Tibial nerve (tissue), 4 donors: ENCODE results near the gene S100A10.

Experiments
- EP300 ChIP-seq, 2 donors: sonication (generic); formaldehyde crosslinking; IDR thresholded peaks; one replicate each; pipeline ENCODE4 v1.6.1; 2017; ENCODE audit warnings: antibody characterized with exemption in 2 of 2, mild to moderate bottlenecking in 1 of 2
- POLR2A ChIP-seq, 2 donors: fragments of 450-650 bp; IDR thresholded peaks; one replicate each; pipeline ENCODE4 v1.6.1; 2017; ENCODE audit warnings: antibody characterized with exemption in 2 of 2, mild to moderate bottlenecking in 2 of 2, moderate library complexity in 2 of 2
- TF ChIP-seq, protein P1 (sequence below), 5 experiments: fragments of 200-600 bp in 3 of 5; fragments of 450-650 bp in 2 of 5; sonication (generic) in 3 of 5; IDR thresholded peaks; one replicate each; pipeline ENCODE4 v1.5.1; 2016 to 2019; ENCODE audit warnings: antibody characterized with exemption in 5 of 5, mild to moderate bottlenecking in 3 of 5, moderate library complexity in 2 of 5

DNA sequence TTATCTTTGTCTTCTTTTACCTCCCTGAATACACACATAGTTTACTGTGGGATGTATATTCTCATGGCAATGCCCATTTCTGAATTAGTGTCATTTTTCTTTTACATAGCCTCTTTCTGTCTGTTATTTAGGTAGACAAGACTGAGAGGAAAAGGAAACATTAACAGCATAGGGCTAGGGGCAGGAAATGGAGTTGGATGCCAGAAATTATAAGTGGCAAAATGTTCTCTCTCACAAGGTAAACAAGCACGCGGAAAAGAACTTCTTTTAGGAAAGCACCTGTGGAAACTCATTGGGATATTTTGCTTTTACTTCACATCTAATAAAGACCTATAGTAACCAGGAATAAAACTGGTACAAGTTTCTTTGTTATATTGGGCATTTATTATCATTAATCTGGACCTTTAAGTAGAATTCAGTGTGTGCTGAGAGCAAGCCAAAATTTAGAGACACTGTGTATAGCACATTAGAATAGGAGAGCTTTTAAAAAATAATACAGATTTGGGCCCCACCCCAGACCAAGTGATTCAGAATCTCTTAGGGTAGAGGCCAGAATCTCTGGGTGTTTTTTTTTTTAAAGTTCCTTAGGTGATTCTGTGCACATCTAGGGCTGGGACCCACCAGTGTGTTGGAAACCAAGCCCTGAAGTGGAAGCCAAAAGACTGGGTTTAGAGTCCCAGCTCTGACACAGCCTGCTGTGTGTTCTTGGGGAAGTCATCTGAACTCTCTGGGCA is 32.7 kb downstream of the S100A10 start:
- TF ChIP-seq, protein P1, sequence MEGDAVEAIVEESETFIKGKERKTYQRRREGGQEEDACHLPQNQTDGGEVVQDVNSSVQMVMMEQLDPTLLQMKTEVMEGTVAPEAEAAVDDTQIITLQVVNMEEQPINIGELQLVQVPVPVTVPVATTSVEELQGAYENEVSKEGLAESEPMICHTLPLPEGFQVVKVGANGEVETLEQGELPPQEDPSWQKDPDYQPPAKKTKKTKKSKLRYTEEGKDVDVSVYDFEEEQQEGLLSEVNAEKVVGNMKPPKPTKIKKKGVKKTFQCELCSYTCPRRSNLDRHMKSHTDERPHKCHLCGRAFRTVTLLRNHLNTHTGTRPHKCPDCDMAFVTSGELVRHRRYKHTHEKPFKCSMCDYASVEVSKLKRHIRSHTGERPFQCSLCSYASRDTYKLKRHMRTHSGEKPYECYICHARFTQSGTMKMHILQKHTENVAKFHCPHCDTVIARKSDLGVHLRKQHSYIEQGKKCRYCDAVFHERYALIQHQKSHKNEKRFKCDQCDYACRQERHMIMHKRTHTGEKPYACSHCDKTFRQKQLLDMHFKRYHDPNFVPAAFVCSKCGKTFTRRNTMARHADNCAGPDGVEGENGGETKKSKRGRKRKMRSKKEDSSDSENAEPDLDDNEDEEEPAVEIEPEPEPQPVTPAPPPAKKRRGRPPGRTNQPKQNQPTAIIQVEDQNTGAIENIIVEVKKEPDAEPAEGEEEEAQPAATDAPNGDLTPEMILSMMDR (IDR thresholded peaks at IDR 0.05), result no peak
- no peak for TF ChIP-seq EP300 (IDR thresholded peaks at IDR 0.05)
- TF ChIP-seq POLR2A (IDR thresholded peaks at IDR 0.05), result no peak
